ENCODE data around the gene MAP6D1.

The MAP6D1 gene

DNA sequence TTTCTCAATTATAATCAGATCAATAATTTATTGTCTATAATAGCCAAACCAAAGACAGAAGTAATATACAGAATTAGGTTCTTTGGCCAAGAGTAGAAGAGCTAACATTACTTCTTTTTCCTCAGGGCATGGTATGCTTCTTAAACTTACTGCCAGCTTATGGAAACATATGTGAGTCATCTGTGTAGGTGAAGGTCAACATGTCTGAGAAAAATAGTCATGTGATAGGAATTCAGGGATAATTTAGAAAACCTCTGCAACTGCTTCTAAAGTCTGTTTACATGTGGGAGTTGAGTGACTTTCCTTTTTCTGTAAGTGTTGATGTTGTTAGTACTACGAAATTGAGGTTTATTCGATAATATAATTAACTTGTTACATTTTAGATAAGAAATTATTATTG lies 19.2 kb upstream of the MAP6D1 start:
- H3K4me1 ChIP-seq (ENCODE audit: control insufficient read depth, insufficient read depth, low read length) = no peaks in the 10 kb centered on the region
- ChIA-PET CTCF (interaction anchor here (0.5 to 0.6 kb wide), 2 partner anchors 345 to 356 kb away, joined by 3 read pairs; no protein-coding TSS in a partner anchor), POLR2A (interaction anchor here (0.6 to 1.0 kb wide), 2 partner anchors 18 to 250 kb away, joined by 3 read pairs; no protein-coding TSS in a partner anchor)
- no peak overlapping the region for H3K27ac ChIP-seq (ENCODE audit: extremely low read depth, low read depth, low read length)
- peaks cover 18 to 69% of the 10 kb centered on the region in 2 experiments; a peak in 2 of 3 replicates for H3K36me3 ChIP-seq (ENCODE audit: control insufficient read depth in 2 of 2, insufficient read depth in 1 of 2, low read length in 2 of 2)
- no peaks in the 10 kb centered on the region for H3K9me3 ChIP-seq (ENCODE audit: control insufficient read depth, insufficient read depth, low read depth, low read length)
- no peak overlapping the region for H3K4me3 ChIP-seq (ENCODE audit: low read depth, low read length)
- no peak for TF ChIP-seq GLIS2 (tag by site-specific recombination; IDR thresholded peaks at IDR 0.05)
- 0 out of 2 replicates have a peak, but pooled peaks have one; percentile 23 for TF ChIP-seq ZNF366 (tag by site-specific recombination; conservative IDR thresholded peaks at IDR 0.05)
- TF ChIP-seq EGR2 (tag by site-specific recombination; IDR thresholded peaks at IDR 0.05; ENCODE audit: low read depth) = peak; percentile 27; the same call in 1 of the 2 replicates
- peak; percentile 74 for TF ChIP-seq ZFHX2 (tag by site-specific recombination; conservative IDR thresholded peaks at IDR 0.05)
- TF ChIP-seq PRDM1 (tag by site-specific recombination; IDR thresholded peaks at IDR 0.05) = peak; percentile 64; the same call in 1 of the 2 replicates

DNA sequence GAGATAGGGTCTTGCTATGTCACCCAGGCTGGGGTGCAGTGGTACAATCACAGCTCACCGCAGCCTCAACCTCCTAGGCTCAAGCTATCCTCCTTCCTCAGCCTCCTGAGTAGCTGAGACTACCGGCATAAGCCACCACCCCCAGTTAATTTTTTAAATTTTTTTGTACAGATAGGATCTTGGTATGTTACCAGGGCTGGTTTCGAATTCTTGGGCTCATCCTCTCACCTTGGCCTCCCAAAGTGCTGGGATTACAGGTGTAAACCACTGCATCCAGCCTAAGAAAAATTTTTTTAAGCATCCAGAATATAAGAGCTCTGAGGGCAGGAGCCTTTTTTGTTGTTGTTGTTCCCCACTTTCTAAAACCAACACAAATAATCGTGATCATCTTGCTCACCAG lies 14.4 kb upstream of the MAP6D1 start:
- CTCF ChIA-PET = interaction anchor here (0.6 to 1.2 kb wide), 2 partner anchors 45 to 717 kb away, joined by 3 read pairs; partner anchors contain the start of gene PARL
- POLR2A ChIA-PET = no interaction called here
- TF ChIP-seq ZNF48 (tag by site-specific recombination; IDR thresholded peaks at IDR 0.05) (no peak), ZNF660 (tag by site-specific recombination; IDR thresholded peaks at IDR 0.05) (no peak), BCL11A (tag by site-specific recombination; IDR thresholded peaks at IDR 0.05; ENCODE audit: low read depth) (no peak)
- peaks cover 12 to 61% of the 10 kb centered on the region in 2 experiments; a peak in 2 of 3 replicates for H3K36me3 ChIP-seq (ENCODE audit: control insufficient read depth in 2 of 2, insufficient read depth in 1 of 2, low read length in 2 of 2)
- H3K27ac ChIP-seq (ENCODE audit: extremely low read depth, low read depth, low read length) = no peak overlapping the region
- no peaks in the 10 kb centered on the region for H3K4me1 ChIP-seq (ENCODE audit: control insufficient read depth, insufficient read depth, low read length)
- H3K4me3 ChIP-seq (ENCODE audit: low read depth, low read length) = no peak overlapping the region
- no peaks in the 10 kb centered on the region for H3K9me3 ChIP-seq (ENCODE audit: control insufficient read depth, insufficient read depth, low read depth, low read length)

DNA sequence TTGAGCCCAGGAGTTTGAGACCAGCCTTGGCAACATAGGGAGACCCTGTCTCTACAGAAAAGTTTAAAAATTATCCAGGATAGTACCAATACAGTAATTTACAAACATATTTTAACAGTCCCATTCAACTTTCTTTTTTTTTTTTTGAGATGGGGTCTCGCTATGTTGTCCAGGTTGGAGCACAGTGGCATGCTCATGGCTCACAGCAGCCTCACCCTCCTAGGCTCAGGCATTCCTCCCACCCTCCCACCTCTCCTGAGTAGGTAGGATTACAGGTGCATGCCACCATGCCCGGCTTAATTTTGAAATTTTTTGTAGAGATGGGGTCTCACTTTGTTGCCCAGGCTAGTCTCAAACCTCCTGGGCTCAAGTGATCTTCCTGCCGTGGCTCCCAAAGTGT lies 12.5 kb upstream of the MAP6D1 start:
- no peaks in the 10 kb centered on the region for H3K9me3 ChIP-seq (ENCODE audit: control insufficient read depth, insufficient read depth, low read depth, low read length)
- H3K36me3 ChIP-seq (ENCODE audit: control insufficient read depth in 2 of 2, insufficient read depth in 1 of 2, low read length in 2 of 2) = peaks cover 9 to 62% of the 10 kb centered on the region in 2 experiments; a peak in 2 of 3 replicates
- CTCF ChIA-PET = no interaction called here
- peak; percentile 63 for TF ChIP-seq ZNF121 (tag by site-specific recombination; IDR thresholded peaks at IDR 0.05)
- TF ChIP-seq, protein P1, sequence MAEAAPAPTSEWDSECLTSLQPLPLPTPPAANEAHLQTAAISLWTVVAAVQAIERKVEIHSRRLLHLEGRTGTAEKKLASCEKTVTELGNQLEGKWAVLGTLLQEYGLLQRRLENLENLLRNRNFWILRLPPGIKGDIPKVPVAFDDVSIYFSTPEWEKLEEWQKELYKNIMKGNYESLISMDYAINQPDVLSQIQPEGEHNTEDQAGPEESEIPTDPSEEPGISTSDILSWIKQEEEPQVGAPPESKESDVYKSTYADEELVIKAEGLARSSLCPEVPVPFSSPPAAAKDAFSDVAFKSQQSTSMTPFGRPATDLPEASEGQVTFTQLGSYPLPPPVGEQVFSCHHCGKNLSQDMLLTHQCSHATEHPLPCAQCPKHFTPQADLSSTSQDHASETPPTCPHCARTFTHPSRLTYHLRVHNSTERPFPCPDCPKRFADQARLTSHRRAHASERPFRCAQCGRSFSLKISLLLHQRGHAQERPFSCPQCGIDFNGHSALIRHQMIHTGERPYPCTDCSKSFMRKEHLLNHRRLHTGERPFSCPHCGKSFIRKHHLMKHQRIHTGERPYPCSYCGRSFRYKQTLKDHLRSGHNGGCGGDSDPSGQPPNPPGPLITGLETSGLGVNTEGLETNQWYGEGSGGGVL (tag by site-specific recombination; IDR thresholded peaks at IDR 0.05) = no peak
- POLR2A ChIA-PET = no interaction called here
- no peak overlapping the region for H3K27ac ChIP-seq (ENCODE audit: extremely low read depth, low read depth, low read length)
- H3K4me1 ChIP-seq (ENCODE audit: control insufficient read depth, insufficient read depth, low read length) = no peaks in the 10 kb centered on the region
- H3K4me3 ChIP-seq (ENCODE audit: low read depth, low read length) = no peak overlapping the region

DNA sequence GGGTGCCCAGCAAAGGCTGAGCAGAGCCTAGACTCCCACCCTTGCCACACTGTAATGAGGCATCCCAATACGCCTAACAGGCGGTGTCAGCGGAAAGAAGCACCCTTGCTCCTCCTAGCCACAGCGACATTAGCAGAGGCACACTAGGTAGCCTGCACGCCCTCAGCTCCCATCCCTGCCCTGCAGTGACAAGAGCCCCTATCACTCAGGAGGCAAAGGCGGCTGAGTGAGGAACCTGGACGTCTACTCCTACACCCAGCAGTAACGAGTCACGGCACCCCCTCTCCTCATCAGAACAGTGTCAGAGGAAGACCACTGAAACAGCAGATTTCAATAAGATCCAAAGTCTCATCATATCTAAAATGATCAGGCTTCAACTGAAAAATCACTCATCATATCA lies 12.0 kb upstream of the MAP6D1 start:
- H3K4me1 ChIP-seq (ENCODE audit: control insufficient read depth, insufficient read depth, low read length) = no peaks in the 10 kb centered on the region
- peaks cover 9 to 66% of the 10 kb centered on the region in 2 experiments; a peak in 2 of 3 replicates for H3K36me3 ChIP-seq (ENCODE audit: control insufficient read depth in 2 of 2, insufficient read depth in 1 of 2, low read length in 2 of 2)

More for the DNA sequence above, 12.0 kb upstream of the MAP6D1 start:
- Histone ChIP-seq H3K4me3 (ENCODE audit: low read depth, low read length) (no peak overlapping the region), H3K27ac (ENCODE audit: extremely low read depth, low read depth, low read length) (no peak overlapping the region), H3K9me3 (ENCODE audit: control insufficient read depth, insufficient read depth, low read depth, low read length) (no peaks in the 10 kb centered on the region)
- ChIA-PET CTCF (no interaction called here), POLR2A (no interaction called here)
- TF ChIP-seq ZNF558 (tag by site-specific recombination; IDR thresholded peaks at IDR 0.05) (no peak), ZNF175 (tag by site-specific recombination; IDR thresholded peaks at IDR 0.05) (no peak), ZNF138 (tag by site-specific recombination; IDR thresholded peaks at IDR 0.05; ENCODE audit: borderline replicate concordance) (no peak), EGR2 (tag by site-specific recombination; IDR thresholded peaks at IDR 0.05; ENCODE audit: low read depth) (no peak), GFI1B (tag by site-specific recombination; IDR thresholded peaks at IDR 0.05) (no peak)
- TF ChIP-seq, protein P1 (tag by site-specific recombination; IDR thresholded peaks at IDR 0.05) = no peak
- TF ChIP-seq, protein P2, sequence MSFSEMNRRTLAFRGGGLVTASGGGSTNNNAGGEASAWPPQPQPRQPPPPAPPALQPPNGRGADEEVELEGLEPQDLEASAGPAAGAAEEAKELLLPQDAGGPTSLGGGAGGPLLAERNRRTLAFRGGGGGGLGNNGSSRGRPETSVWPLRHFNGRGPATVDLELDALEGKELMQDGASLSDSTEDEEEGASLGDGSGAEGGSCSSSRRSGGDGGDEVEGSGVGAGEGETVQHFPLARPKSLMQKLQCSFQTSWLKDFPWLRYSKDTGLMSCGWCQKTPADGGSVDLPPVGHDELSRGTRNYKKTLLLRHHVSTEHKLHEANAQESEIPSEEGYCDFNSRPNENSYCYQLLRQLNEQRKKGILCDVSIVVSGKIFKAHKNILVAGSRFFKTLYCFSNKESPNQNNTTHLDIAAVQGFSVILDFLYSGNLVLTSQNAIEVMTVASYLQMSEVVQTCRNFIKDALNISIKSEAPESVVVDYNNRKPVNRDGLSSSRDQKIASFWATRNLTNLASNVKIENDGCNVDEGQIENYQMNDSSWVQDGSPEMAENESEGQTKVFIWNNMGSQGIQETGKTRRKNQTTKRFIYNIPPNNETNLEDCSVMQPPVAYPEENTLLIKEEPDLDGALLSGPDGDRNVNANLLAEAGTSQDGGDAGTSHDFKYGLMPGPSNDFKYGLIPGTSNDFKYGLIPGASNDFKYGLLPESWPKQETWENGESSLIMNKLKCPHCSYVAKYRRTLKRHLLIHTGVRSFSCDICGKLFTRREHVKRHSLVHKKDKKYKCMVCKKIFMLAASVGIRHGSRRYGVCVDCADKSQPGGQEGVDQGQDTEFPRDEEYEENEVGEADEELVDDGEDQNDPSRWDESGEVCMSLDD (tag by site-specific recombination; IDR thresholded peaks at IDR 0.05) = no peak

Data from HEK293 (cell line).